H1 (cell line): ENCODE measurements around the gene CHI3L1. TPM values are rescaled to one million over a fixed set of nuclear protein-coding genes. Genes with fewer than 3 reads are reported as not detected.

Experiments used
- SRF ChIP-seq: IDR thresholded peaks from 2 replicates; pipeline ENCODE4 v1.6.1; 2011; ENCODE audit warnings: mild to moderate bottlenecking, low read depth, low read length, moderate library complexity
- USF2 ChIP-seq: IDR thresholded peaks from 2 replicates; pipeline ENCODE4 v1.6.1; 2011; ENCODE audit warnings: low read length, improper control_type of control experiment
- polyA plus RNA-seq, 7 experiments: library from polyadenylated mRNA; depleted of rRNA in 3 of 7; stranded (reverse) in 5 of 7; unstranded in 2 of 7; fragments of >200 nt in 5 of 7; fragments of 200-250 nt in 2 of 7; gene quantifications; 1 replicate in 5 of 7; 2 replicates in 1 of 7; 4 replicates in 1 of 7; pipeline versions ENCODE4 v1.2.1 to v1.2.3, GENCODE V29; 2011 to 2013; ENCODE audit warnings: missing spikeins in 2 of 7, mixed read lengths in 2 of 7
- total RNA-seq: library from RNA; stranded (reverse); fragmentation: NEBNext Ultra II Directional; extraction: Animal tissue kit (Norgen Biotek cat#: 25700); gene quantifications from 2 replicates; pipeline ENCODE4 v1.2.1, GENCODE V29; 2021
- TF ChIP-seq, protein P1 (sequence below): IDR thresholded peaks from 2 replicates; pipeline ENCODE4 v1.6.1; 2012; ENCODE audit warnings: inconsistent platforms

Gene CHI3L1
- total and polyA plus RNA-seq, 2 of the 8 experiments (the other 6 are each of a cell fraction or from before 2014, with no cell fraction given), result 1.0 TPM; not detected in 1

DNA sequence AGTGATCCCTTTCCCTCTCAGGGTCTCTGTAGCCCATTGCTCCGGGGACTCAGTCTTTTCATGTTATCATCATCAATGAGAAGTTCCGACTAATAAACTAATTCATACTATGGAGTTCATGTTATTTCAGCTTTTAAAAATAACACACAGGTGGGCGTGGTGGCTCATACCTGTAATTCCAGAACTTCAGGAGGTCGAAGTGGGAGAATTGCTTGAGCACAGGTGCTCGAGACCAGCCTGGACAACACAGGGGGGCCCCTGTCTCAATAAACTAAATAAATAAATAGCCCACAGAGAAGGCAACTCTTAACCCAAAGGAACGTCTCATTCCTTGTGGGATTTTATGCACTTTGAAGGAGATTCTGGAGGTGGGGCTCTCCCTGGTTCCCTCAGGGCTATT, 25.3 kb downstream of the CHI3L1 start (continued):
- TF ChIP-seq USF2 (no peak), SRF (no peak)
- TF ChIP-seq, protein P1, sequence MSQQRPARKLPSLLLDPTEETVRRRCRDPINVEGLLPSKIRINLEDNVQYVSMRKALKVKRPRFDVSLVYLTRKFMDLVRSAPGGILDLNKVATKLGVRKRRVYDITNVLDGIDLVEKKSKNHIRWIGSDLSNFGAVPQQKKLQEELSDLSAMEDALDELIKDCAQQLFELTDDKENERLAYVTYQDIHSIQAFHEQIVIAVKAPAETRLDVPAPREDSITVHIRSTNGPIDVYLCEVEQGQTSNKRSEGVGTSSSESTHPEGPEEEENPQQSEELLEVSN, result no peak
